Neutrophil (primary cell): ENCODE measurements around the gene CSNK1G1.

Experiments
- H3K27ac ChIP-seq: fragments of 200-600 bp; sonication (generic); 2 replicates; pipeline ENCODE4 v1.5.1; 2016; ENCODE audit warnings: mild to moderate bottlenecking, moderate library complexity
- H3K27me3 ChIP-seq: fragments of 200-600 bp; sonication (generic); 2 replicates; pipeline ENCODE4 v1.6.0; 2016; ENCODE audit warnings: mild to moderate bottlenecking
- H3K36me3 ChIP-seq: fragments of 200-600 bp; sonication (generic); 2 replicates; pipeline ENCODE4 v1.5.1; 2017
- H3K4me1 ChIP-seq, 2 experiments: fragments of 200-600 bp in 1 of 2; sonication (generic) in 1 of 2; 1 replicate in 1 of 2; 2 replicates in 1 of 2; pipeline versions ENCODE4 v1.5.1 to v1.6.1; 2013 to 2016; ENCODE audit warnings: low read depth in 1 of 2, low read length in 1 of 2, mild to moderate bottlenecking in 1 of 2, moderate library complexity in 1 of 2; ENCODE audit not compliant: control insufficient read depth in 1 of 2, insufficient read depth in 1 of 2
- H3K4me3 ChIP-seq, 2 experiments: fragments of 200-600 bp in 1 of 2; sonication (generic) in 1 of 2; 1 replicate in 1 of 2; 2 replicates in 1 of 2; pipeline ENCODE4 v1.5.1; 2013 to 2016; ENCODE audit warnings: low read depth in 1 of 2, low read length in 1 of 2, mild to moderate bottlenecking in 1 of 2, moderate library complexity in 1 of 2
- H3K9me3 ChIP-seq: fragments of 200-600 bp; sonication (generic); 2 replicates; pipeline ENCODE4 v1.5.1; 2016
- TF ChIP-seq, protein P1 (sequence below): fragments of 200-600 bp; sonication (generic); IDR thresholded peaks from 2 replicates; pipeline ENCODE4 v1.5.1; 2016; ENCODE audit warnings: antibody characterized with exemption

The CSNK1G1 gene

GRCh38 chr15:64344651-64345294 lies 11.2 kb downstream of the CSNK1G1 start:
- no peaks in the 10 kb centered on the region for H3K27me3 ChIP-seq
- H3K27ac ChIP-seq = no peak overlapping the region
- no peaks in the 10 kb centered on the region for H3K4me1 ChIP-seq
- no peaks in the 10 kb centered on the region for H3K9me3 ChIP-seq
- TF ChIP-seq, protein P1, sequence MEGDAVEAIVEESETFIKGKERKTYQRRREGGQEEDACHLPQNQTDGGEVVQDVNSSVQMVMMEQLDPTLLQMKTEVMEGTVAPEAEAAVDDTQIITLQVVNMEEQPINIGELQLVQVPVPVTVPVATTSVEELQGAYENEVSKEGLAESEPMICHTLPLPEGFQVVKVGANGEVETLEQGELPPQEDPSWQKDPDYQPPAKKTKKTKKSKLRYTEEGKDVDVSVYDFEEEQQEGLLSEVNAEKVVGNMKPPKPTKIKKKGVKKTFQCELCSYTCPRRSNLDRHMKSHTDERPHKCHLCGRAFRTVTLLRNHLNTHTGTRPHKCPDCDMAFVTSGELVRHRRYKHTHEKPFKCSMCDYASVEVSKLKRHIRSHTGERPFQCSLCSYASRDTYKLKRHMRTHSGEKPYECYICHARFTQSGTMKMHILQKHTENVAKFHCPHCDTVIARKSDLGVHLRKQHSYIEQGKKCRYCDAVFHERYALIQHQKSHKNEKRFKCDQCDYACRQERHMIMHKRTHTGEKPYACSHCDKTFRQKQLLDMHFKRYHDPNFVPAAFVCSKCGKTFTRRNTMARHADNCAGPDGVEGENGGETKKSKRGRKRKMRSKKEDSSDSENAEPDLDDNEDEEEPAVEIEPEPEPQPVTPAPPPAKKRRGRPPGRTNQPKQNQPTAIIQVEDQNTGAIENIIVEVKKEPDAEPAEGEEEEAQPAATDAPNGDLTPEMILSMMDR = no peak
- no peak overlapping the region for H3K4me3 ChIP-seq
- H3K36me3 ChIP-seq = peaks cover 29% of the 10 kb centered on the region

DNA sequence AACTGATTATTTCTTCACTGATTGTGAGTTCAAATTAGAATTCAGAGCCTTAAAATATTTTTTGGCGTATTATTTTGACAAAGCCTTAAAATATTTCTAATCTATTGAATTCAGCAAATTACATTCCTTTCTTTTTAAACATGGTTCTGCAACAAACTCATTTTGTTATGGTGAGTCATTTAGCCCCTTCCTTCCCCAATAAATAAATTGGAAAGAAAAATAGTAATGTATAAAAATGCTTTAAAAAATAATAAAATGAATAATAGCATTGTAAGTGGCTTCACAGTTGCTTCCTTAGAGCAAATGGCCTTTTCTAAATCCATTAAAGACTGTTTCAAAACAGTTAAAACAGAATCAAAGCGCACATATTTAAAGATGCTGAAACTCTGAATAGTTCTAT lies 12.1 kb downstream of the CSNK1G1 start:
- TF ChIP-seq, protein P1 = no peak

DNA sequence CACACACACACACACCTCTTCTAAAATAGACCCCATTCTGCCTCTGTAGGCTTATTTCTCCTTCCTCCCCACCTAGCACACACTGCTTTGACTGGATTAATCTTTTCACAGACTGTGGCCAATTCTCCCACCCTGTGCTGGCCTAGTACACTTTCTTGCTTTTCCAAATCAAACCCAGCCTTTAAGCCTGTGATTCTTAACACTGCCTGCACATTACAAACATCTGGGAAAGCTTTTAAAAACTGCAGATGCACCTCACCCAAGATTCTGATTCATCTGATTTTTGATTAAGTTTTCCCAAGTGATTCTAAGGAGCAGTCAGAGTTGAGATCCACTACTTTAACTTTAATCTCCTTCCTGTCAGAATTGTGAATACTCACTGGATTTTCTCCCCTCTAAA lies 12.8 kb downstream of the CSNK1G1 start:
- H3K36me3 ChIP-seq = peaks cover 24% of the 10 kb centered on the region

More for the DNA sequence above, 12.1 kb downstream of the CSNK1G1 start:
- H3K4me3 ChIP-seq = no peak overlapping the region
- H3K4me1 ChIP-seq = no peaks in the 10 kb centered on the region
- H3K27ac ChIP-seq = no peak overlapping the region
- H3K27me3 ChIP-seq = no peaks in the 10 kb centered on the region
- H3K9me3 ChIP-seq = no peaks in the 10 kb centered on the region
- H3K36me3 ChIP-seq = peaks cover 29% of the 10 kb centered on the region

DNA sequence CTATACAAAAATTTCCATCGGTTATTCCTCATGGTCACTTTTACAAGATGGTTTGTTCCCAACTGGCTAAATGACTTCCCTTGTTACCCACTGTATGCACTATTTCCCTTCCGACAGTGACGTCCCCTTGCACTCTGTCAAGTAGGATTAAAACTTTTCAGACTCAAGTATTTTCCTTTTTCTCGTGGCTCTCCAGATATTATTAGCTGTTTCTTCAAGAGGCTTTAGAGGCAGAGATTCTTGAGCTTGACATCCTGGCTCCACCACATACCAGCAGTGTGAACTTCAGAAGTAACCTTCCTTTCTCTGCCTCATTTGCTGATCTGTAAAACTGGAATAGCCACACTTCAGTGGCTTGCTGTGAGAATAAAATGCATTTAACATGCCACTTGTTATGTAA lies 14.0 kb downstream of the CSNK1G1 start:
- Histone ChIP-seq H3K27me3 (no peaks in the 10 kb centered on the region), H3K36me3 (peaks cover 21% of the 10 kb centered on the region), H3K27ac (no peak overlapping the region), H3K4me1 (no peaks in the 10 kb centered on the region), H3K9me3 (no peaks in the 10 kb centered on the region), H3K4me3 (no peak overlapping the region)
- TF ChIP-seq, protein P1 = no peak

More for the DNA sequence above, 12.8 kb downstream of the CSNK1G1 start:
- TF ChIP-seq, protein P1 = no peak
- H3K9me3 ChIP-seq = no peaks in the 10 kb centered on the region
- no peak overlapping the region for H3K4me3 ChIP-seq
- H3K27ac ChIP-seq = no peak overlapping the region
- H3K4me1 ChIP-seq = no peaks in the 10 kb centered on the region
- no peaks in the 10 kb centered on the region for H3K27me3 ChIP-seq

- no peaks in the 10 kb centered on the region for H3K27me3 ChIP-seq
- H3K4me3 ChIP-seq = no peak overlapping the region
- H3K9me3 ChIP-seq = no peaks in the 10 kb centered on the region
- TF ChIP-seq, protein P1 = no peak
- H3K36me3 ChIP-seq = peaks cover 21% of the 10 kb centered on the region
- peaks cover 0 to 6% of the 10 kb centered on the region in 2 experiments for H3K4me1 ChIP-seq
- H3K27ac ChIP-seq = no peak overlapping the region
Measured at GRCh38 chr15:64340355-64340754, 15.6 kb downstream of the CSNK1G1 start.
